Measurements from ENCODE around the gene ABCD2.
"Not testable (repeated sequence)": the region's sequence is repeated elsewhere in the genome, so short reads cannot be mapped to it uniquely, and the experiment has no call there.

The ABCD2 gene

GRCh38 chr12:39616251-39616650 lies 3.4 kb downstream of the ABCD2 start:
- Histone ChIP-seq H3K27me3 (ENCODE audit: control insufficient read depth, insufficient read depth, low read length) (no peaks in the 10 kb centered on the region), H3K27ac (ENCODE audit: low read length) (no peak overlapping the region), H3K4me1 (ENCODE audit: control insufficient read depth, insufficient read depth, low read length) (0 out of 2 replicates have a peak, but pooled peaks cover 2% of the 10 kb centered on the region), H3K9me3 (ENCODE audit: control insufficient read depth, insufficient read depth, low read length) (no peaks in the 10 kb centered on the region), H3K36me3 (ENCODE audit: control insufficient read depth, insufficient read depth, low read length) (no peaks in the 10 kb centered on the region), H3K4me3 (ENCODE audit: low read length) (no peak overlapping the region)
- whole genome bisulfite sequencing (ENCODE audit: insufficient coverage, insufficient read length) = no CpG with 5 or more reads among the region's 1 CpG
- DNase-seq (ENCODE audit: low read depth, low spot score) = no peak

GRCh38 chr12:39613525-39613924 lies 6.1 kb downstream of the ABCD2 start:
- no peak overlapping the region for H3K4me3 ChIP-seq (ENCODE audit: low read length)
- WGBS (ENCODE audit: insufficient coverage, insufficient read length) = no CpG with 5 or more reads among the region's 2 CpGs
- DNase-seq (ENCODE audit: low read depth, low spot score) = no peak
- no peaks in the 10 kb centered on the region for H3K9me3 ChIP-seq (ENCODE audit: control insufficient read depth, insufficient read depth, low read length)
- no peak overlapping the region for H3K27ac ChIP-seq (ENCODE audit: low read length)
- H3K4me1 ChIP-seq (ENCODE audit: control insufficient read depth, insufficient read depth, low read length) = no peaks in the 10 kb centered on the region
- no peaks in the 10 kb centered on the region for H3K27me3 ChIP-seq (ENCODE audit: control insufficient read depth, insufficient read depth, low read length)
- no peaks in the 10 kb centered on the region for H3K36me3 ChIP-seq (ENCODE audit: control insufficient read depth, insufficient read depth, low read length)

DNA sequence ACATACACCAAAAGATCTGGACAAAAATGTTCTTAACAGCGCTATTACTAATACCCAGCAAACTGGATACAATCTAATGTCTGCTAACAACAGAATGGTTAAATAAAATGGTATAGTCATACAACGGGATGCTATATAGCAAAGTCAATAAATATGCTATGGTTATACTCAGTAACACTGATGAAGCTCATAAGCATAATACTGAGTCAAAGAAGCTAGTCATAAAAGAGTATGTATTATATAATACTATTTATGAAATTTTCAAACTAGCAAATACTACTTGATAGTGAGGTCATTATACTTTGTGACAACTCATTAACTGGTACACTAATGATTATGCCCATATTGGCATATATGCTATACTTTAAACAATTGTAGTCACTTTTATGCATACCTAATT lies 7.4 kb downstream of the ABCD2 start:
- H3K9me3 ChIP-seq (ENCODE audit: control insufficient read depth, insufficient read depth, low read length) = no peaks in the 10 kb centered on the region
- no peaks in the 10 kb centered on the region for H3K27me3 ChIP-seq (ENCODE audit: control insufficient read depth, insufficient read depth, low read length)
- WGBS (ENCODE audit: insufficient coverage, insufficient read length) = no CpG with 5 or more reads among the region's 2 CpGs
- H3K36me3 ChIP-seq (ENCODE audit: control insufficient read depth, insufficient read depth, low read length) = no peaks in the 10 kb centered on the region
- no peaks in the 10 kb centered on the region for H3K4me1 ChIP-seq (ENCODE audit: control insufficient read depth, insufficient read depth, low read length)
- H3K27ac ChIP-seq (ENCODE audit: low read length) = no peak overlapping the region
- H3K4me3 ChIP-seq (ENCODE audit: low read length) = no peak overlapping the region
- DNase-seq (ENCODE audit: low read depth, low spot score) = no peak

GRCh38 chr12:39611818-39612217 lies 7.8 kb downstream of the ABCD2 start:
- Histone ChIP-seq H3K27ac (ENCODE audit: low read length) (no peak overlapping the region), H3K27me3 (ENCODE audit: control insufficient read depth, insufficient read depth, low read length) (no peaks in the 10 kb centered on the region), H3K9me3 (ENCODE audit: control insufficient read depth, insufficient read depth, low read length) (no peaks in the 10 kb centered on the region), H3K4me1 (ENCODE audit: control insufficient read depth, insufficient read depth, low read length) (no peaks in the 10 kb centered on the region), H3K36me3 (ENCODE audit: control insufficient read depth, insufficient read depth, low read length) (no peaks in the 10 kb centered on the region), H3K4me3 (ENCODE audit: low read length) (no peak overlapping the region)
- no CpG with 5 or more reads among the region's 2 CpGs for WGBS (ENCODE audit: insufficient coverage, insufficient read length)
- no peak for DNase-seq (ENCODE audit: low read depth, low spot score)

DNA sequence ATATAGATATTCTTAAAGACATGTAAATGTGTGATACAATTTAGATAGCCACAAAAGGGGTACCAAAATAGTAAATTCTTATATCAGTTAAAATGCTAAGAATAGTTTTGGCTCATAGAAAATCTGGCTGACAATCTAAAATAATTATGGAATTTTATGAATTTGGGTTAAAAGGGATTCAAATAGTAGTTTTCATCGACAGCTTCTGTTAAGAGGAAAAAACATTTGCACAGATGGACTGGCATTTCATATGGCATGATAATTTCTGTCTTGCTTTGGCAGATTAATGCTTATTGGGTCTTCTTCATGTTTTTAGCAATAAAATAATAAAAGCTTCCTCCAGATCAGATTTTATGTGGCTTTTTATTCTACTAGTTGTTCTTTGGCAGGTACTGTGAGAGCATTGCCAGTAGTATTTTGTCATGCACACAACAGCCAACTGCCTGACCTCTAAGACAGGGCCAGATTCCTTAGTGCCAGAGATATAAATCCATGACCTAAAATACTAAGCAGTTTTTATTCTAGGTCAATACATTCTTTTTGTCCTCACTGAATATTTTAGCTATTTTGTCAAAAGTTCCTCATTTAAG lies 9.1 kb downstream of the ABCD2 start:
- DNase-seq (ENCODE audit: low read depth, low spot score) = no peak
- Histone ChIP-seq H3K4me3 (ENCODE audit: low read length) (no peak overlapping the region), H3K9me3 (ENCODE audit: control insufficient read depth, insufficient read depth, low read length) (no peaks in the 10 kb centered on the region), H3K4me1 (ENCODE audit: control insufficient read depth, insufficient read depth, low read length) (no peaks in the 10 kb centered on the region), H3K36me3 (ENCODE audit: control insufficient read depth, insufficient read depth, low read length) (no peaks in the 10 kb centered on the region), H3K27ac (ENCODE audit: low read length) (no peak overlapping the region), H3K27me3 (ENCODE audit: control insufficient read depth, insufficient read depth, low read length) (no peaks in the 10 kb centered on the region)
- 100% methylated on average over 1 of the region's 1 CpG for WGBS (ENCODE audit: insufficient coverage, insufficient read length)

GRCh38 chr12:39606712-39607423 lies 12.7 kb downstream of the ABCD2 start:
- no peak overlapping the region for H3K27ac ChIP-seq (ENCODE audit: low read length)
- no peak overlapping the region for H3K4me3 ChIP-seq (ENCODE audit: low read length)
- H3K4me1 ChIP-seq (ENCODE audit: control insufficient read depth, insufficient read depth, low read length) = no peaks in the 10 kb centered on the region
- H3K27me3 ChIP-seq (ENCODE audit: control insufficient read depth, insufficient read depth, low read length) = no peaks in the 10 kb centered on the region
- H3K9me3 ChIP-seq (ENCODE audit: control insufficient read depth, insufficient read depth, low read length) = no peaks in the 10 kb centered on the region
- 100% methylated on average over 1 of the region's 4 CpGs for WGBS (ENCODE audit: insufficient coverage, insufficient read length)
- no peak for DNase-seq (ENCODE audit: low read depth, low spot score)
- H3K36me3 ChIP-seq (ENCODE audit: control insufficient read depth, insufficient read depth, low read length) = no peaks in the 10 kb centered on the region

GRCh38 chr12:39605996-39606395 lies 13.6 kb downstream of the ABCD2 start:
- Histone ChIP-seq H3K4me3 (ENCODE audit: low read length) (no peak overlapping the region), H3K9me3 (ENCODE audit: control insufficient read depth, insufficient read depth, low read length) (no peaks in the 10 kb centered on the region), H3K27me3 (ENCODE audit: control insufficient read depth, insufficient read depth, low read length) (no peaks in the 10 kb centered on the region), H3K4me1 (ENCODE audit: control insufficient read depth, insufficient read depth, low read length) (no peaks in the 10 kb centered on the region), H3K36me3 (ENCODE audit: control insufficient read depth, insufficient read depth, low read length) (no peaks in the 10 kb centered on the region), H3K27ac (ENCODE audit: low read length) (no peak overlapping the region)
- no peak for DNase-seq (ENCODE audit: low read depth, low spot score)
- WGBS (ENCODE audit: insufficient coverage, insufficient read length) = no CpG with 5 or more reads among the region's 3 CpGs

DNA sequence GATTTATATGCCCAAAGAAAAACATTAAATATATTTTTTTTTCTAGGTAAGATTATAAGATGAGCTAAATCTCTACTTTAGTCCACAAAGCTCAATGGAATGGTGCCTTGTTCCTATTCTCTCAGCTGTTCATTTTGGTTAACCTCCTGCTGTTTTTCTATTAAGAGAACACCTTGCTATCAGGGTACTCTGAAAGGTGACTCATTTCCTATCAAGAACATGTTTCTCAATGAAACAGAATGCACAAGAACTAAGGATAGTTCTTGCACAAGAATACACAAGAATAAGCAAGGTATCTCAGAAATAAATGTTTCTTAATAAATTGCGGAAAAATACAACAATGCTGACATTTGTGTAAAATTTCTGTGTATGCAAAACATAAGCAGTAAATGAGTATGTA lies 14.1 kb downstream of the ABCD2 start:
- no peaks in the 10 kb centered on the region for H3K36me3 ChIP-seq (ENCODE audit: control insufficient read depth, insufficient read depth, low read length)
- no CpG with 5 or more reads among the region's 1 CpG for WGBS (ENCODE audit: insufficient coverage, insufficient read length)
- no peak overlapping the region for H3K4me3 ChIP-seq (ENCODE audit: low read length)
- DNase-seq (ENCODE audit: low read depth, low spot score) = no peak
- no peak overlapping the region for H3K27ac ChIP-seq (ENCODE audit: low read length)
- no peaks in the 10 kb centered on the region for H3K4me1 ChIP-seq (ENCODE audit: control insufficient read depth, insufficient read depth, low read length)
- no peaks in the 10 kb centered on the region for H3K9me3 ChIP-seq (ENCODE audit: control insufficient read depth, insufficient read depth, low read length)
- H3K27me3 ChIP-seq (ENCODE audit: control insufficient read depth, insufficient read depth, low read length) = no peaks in the 10 kb centered on the region

- H3K27me3 ChIP-seq (ENCODE audit: control insufficient read depth, insufficient read depth, low read length) = no peaks in the 10 kb centered on the region
- H3K27ac ChIP-seq (ENCODE audit: low read length) = no peak overlapping the region
- DNase-seq (ENCODE audit: low read depth, low spot score) = no peak
- no peaks in the 10 kb centered on the region for H3K4me1 ChIP-seq (ENCODE audit: control insufficient read depth, insufficient read depth, low read length)
- no peak overlapping the region for H3K4me3 ChIP-seq (ENCODE audit: low read length)
- no peaks in the 10 kb centered on the region for H3K36me3 ChIP-seq (ENCODE audit: control insufficient read depth, insufficient read depth, low read length)
- no peaks in the 10 kb centered on the region for H3K9me3 ChIP-seq (ENCODE audit: control insufficient read depth, insufficient read depth, low read length)
Measured at GRCh38 chr12:39603065-39603464, 16.5 kb downstream of the ABCD2 start.

GRCh38 chr12:39601951-39602350 lies 17.7 kb downstream of the ABCD2 start:
- H3K4me3 ChIP-seq (ENCODE audit: low read length); H3K36me3 ChIP-seq (ENCODE audit: control insufficient read depth, insufficient read depth, low read length); DNase-seq (ENCODE audit: low read depth, low spot score); H3K27me3 ChIP-seq (ENCODE audit: control insufficient read depth, insufficient read depth, low read length); H3K27ac ChIP-seq (ENCODE audit: low read length); H3K4me1 ChIP-seq (ENCODE audit: control insufficient read depth, insufficient read depth, low read length); H3K9me3 ChIP-seq (ENCODE audit: control insufficient read depth, insufficient read depth, low read length): not testable (repeated sequence)
- no CpG with 5 or more reads among the region's 3 CpGs for WGBS (ENCODE audit: insufficient coverage, insufficient read length)

DNA sequence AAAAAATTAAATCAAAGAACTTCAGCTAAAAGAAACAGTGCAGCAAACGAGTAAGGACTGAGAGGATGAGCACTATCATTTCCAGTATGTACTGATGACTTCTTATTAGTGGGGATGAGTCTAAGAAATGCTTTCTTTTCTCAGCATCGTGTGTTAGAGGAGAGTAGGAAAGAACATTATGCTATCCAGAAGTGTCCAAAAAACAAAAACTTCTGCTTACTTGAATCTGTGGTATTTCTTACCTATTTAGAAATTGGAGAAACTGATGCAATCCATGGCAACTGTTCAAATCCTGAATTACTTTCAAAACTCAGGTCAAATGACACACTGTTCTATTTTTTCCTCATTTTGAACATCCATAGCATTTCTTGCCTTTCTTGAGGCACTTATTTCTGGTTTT lies 23.7 kb downstream of the ABCD2 start:
- Histone ChIP-seq H3K9me3 (ENCODE audit: control insufficient read depth, insufficient read depth, low read length) (no peaks in the 10 kb centered on the region), H3K4me3 (ENCODE audit: low read length) (no peak overlapping the region), H3K27ac (ENCODE audit: low read length) (no peak overlapping the region), H3K4me1 (ENCODE audit: control insufficient read depth, insufficient read depth, low read length) (no peaks in the 10 kb centered on the region), H3K36me3 (ENCODE audit: control insufficient read depth, insufficient read depth, low read length) (no peaks in the 10 kb centered on the region), H3K27me3 (ENCODE audit: control insufficient read depth, insufficient read depth, low read length) (no peaks in the 10 kb centered on the region)
- DNase-seq (ENCODE audit: low read depth, low spot score) = no peak
- no CpG with 5 or more reads among the region's 2 CpGs for WGBS (ENCODE audit: insufficient coverage, insufficient read length)

All from iPS DF 6.9 (cell line).